ENCODE data around the gene MRPL40.
"Not testable (repeated sequence)": the region's sequence is repeated elsewhere in the genome, so short reads cannot be mapped to it uniquely, and the experiment has no call there.

MRPL40 gene

DNA sequence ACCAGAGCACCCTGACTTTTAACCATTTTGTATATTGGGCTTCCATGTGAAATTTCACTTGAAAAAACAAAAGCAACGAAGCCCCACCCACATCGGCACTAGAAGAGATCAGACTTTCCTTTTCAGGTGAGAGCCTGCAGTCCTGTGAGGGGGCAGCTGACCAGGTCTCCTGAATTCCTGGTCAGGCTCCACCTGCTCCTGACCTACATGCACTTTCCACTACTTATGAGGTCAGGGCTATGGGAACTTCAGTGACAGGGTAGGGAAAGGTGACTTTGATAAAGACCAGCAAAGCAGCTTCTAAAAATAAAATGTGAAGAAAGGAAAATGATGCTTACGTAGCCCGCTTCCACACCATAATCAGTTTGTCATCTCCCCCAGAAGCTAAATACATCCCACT is 25.5 kb upstream of the MRPL40 start:
- no peak for FAIRE-seq
- DNase-seq (ENCODE audit: low spot score) = no peak

DNA sequence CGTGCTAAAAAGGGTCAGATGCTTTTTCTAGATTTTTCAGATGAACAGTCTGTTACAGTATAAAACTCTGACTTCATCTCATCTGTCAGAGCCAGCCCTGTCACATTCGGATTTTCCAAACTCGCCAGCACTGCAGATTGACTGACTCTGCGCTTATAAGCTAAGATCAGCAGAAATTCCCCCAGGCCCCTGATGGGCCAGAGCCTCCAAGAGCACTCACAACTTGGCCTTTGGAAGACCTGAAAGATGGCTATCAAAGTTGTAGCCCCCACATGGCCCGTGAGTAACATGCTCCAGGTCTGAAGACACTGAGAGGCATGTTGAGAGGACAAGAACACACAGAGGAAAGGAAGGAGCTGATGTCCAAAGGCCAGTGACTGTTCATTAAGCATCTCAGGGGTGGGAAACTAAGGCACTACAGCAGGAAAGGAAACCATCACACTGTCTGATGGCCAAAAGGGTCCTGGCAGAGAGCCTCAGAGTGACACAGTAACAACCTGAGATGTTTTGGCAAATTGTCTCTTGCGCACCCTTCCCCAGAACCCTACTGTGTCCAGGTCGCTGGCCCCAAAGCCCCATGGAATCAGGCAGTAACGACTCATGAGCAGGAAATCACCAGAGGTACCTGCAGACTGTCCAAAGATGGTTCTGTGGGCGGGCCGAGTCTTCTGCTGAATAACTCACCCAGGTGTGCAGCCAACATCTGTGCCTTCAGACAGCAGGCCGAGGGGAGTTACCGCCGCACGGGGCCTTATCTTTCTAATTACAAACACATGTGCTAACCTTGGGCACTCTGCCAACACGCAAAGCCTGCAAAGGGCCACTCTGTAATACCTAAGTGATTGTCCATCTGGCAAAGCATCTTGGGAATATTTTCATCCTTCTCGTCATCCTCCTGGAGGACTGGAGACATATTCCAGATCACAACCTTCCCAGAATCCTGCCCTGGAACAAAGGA is 24.4 kb upstream of the MRPL40 start:
- no peak for FAIRE-seq

GRCh38 chr22:19410941-19411689 is 21.2 kb upstream of the MRPL40 start:
- FAIRE-seq = no peak

More for the DNA sequence above, 24.4 kb upstream of the MRPL40 start:
- no peak for DNase-seq (ENCODE audit: low spot score)

GRCh38 chr22:19411690-19412045 is 20.7 kb upstream of the MRPL40 start:
- DNase-seq (ENCODE audit: low spot score) (no peak), FAIRE-seq (no peak)

More at GRCh38 chr22:19410941-19411689, 21.2 kb upstream of the MRPL40 start:
- no peak for DNase-seq (ENCODE audit: low spot score)

DNA sequence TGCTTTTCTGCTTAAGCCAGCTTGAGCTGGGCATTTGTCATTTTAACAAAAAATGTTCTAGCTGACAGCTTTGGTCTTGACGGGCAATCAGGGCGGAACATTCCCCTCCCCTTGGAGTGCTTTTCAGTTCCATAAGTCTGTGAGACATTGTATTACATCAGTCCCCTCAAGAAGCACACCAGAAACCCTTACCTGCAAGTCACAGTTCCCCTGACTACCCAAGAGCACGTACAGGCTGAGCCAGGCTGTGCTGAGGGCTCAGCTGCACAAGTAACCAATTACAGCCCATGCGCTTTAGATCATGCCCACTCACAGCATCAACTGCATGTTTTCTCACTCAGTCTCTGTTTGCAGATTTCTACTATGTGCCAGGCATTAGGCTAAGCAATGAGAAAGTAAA is 19.9 kb upstream of the MRPL40 start:
- FAIRE-seq (no peak), DNase-seq (ENCODE audit: low spot score) (no peak)

DNA sequence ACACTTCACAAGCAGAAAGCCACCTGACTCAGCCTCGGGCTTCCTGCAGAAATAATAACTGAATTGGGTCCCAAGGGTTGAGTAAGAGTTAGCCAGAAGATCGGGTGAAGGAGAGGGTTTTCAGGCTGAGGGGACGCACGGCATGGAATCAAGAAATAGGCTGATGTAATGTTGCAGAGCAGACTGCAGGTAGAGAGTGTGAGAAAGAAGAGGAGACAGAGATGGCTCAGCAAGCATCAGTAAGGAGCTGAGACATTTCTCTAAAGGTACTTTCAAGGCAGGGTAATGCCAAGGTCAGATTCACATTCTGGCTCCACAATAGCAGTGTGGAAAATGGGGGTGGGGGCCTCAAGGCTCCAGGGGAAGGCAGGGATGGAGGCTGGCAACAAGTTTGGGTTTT is 19.4 kb upstream of the MRPL40 start:
- DNase-seq (ENCODE audit: low spot score) (no peak), FAIRE-seq (no peak)

DNA sequence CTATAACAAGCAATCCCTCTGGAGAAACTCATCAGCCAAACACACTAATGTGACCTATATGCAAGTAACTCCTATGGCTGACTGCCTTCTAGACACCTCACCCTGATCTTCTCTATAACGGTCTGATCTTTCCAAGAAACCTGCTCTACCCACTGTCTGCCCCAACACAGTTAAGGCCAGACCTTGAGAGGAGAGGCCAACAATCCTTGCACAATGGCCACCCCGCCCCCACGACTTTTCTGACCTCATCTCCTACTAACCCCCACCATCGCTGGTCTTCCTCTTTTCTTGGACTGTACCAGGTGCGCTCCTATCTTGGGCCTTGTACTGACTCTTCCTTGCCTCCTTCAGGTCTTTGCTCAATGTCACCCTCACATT is 13.3 kb upstream of the MRPL40 start:
- FAIRE-seq (no peak), DNase-seq (ENCODE audit: low spot score) (no peak)

DNA sequence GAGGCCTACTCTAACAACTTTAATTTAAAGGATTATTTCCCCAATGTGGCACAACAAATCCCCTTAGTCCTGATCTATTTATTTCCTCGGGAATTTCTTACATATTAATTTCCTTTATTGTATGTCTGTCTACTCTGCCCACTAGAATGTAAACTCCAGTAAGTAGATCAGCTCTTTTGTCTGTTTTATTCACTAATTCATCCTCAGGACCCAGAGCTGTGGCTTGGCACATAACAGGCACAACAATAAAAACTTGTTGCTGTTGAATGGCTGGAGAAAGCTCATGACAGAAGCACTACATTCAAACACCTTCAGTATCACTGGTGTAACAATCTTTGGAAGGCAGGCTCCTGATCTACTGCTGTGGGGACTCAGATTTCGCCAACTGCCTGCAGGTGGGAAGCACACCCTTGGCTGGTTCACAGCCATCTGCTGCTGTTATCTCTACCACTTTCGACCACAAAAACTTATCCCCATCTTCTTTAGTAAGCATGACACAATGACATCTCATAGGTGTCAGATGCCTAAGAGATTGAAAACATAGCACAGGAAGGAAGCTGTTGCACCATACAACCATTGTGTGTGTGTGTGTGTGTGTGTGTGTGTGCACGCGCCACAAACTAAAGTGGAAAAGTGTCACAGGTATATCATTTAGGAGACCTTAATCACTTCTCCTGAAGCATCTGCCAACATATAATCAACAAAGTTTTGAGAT is 12.7 kb upstream of the MRPL40 start:
- no peak for FAIRE-seq
- DNase-seq (ENCODE audit: low spot score) = no peak

DNA sequence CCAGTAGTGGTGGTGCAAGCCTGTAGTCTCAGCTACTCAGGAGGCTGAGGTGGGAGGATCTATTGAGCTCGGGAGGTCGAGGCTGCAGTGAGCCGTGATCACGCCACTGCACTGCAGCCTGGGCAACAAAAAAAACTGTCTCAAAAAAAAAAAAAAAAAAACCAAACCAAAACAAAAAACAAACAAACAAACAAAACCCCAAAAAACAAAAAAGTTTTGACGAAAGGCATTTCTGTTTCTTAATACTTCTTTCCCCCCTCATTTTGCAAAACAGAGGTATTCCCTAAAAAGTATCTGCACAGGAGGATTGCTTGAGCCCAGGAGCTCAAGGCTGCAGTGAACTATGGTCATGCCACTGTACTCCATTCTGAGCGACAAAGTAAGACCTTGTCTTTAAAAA is 12.0 kb upstream of the MRPL40 start:
- no peak for FAIRE-seq
- no peak for DNase-seq (ENCODE audit: low spot score)

GRCh38 chr22:19422440-19423301 is 9.7 kb upstream of the MRPL40 start:
- DNase-seq (ENCODE audit: low spot score) = no peak
- FAIRE-seq = no peak

GRCh38 chr22:19424186-19424500 is 8.2 kb upstream of the MRPL40 start:
- FAIRE-seq = no peak

DNA sequence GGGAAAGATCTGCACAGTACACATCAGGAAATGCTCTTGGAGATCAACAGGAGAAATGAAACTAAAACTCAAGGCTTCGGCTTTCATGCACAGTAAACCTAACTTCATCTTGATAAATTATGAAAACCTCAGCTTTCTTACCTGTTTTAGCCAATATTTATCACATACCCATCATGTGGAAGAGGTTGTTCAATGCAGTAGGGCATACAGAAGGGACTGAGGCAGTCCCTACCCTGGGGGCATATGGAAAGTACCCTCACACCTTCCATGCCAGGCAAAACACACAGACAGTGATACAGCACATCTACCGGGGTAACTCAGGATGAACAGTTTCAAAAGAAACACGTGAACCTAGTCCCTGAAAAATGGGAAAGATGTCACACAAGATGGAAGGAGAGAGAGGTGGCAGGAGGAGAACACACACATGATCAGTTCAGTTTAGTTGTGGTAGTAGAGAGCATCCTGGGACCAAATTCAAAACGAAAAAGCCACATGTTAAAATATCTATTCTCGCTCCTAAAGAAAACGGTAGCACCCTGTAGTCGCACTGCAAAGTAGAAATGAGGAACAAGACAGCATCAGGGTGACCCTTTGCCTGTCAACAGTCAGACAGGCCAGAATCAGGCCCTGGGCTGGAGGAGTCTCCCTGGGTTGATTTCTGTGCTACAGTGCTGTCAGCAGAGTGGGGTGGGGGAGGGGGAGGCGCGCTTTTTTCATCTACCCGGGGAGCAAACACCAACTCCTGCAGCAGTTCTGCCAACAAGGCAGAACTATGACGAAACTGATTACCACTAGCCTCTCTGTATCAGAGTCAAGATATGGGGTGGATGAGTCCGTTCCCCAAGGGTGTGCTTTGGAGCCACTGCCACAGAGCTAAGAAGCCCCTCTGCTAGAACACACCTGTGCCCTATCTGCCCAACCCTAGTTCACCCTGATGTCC is 2.1 kb upstream of the MRPL40 start:
- peak; percentile 18 for DNase-seq (ENCODE audit: low spot score)
- FAIRE-seq = no peak

More at GRCh38 chr22:19424186-19424500, 8.2 kb upstream of the MRPL40 start:
- DNase-seq (ENCODE audit: low spot score) = no peak

DNA sequence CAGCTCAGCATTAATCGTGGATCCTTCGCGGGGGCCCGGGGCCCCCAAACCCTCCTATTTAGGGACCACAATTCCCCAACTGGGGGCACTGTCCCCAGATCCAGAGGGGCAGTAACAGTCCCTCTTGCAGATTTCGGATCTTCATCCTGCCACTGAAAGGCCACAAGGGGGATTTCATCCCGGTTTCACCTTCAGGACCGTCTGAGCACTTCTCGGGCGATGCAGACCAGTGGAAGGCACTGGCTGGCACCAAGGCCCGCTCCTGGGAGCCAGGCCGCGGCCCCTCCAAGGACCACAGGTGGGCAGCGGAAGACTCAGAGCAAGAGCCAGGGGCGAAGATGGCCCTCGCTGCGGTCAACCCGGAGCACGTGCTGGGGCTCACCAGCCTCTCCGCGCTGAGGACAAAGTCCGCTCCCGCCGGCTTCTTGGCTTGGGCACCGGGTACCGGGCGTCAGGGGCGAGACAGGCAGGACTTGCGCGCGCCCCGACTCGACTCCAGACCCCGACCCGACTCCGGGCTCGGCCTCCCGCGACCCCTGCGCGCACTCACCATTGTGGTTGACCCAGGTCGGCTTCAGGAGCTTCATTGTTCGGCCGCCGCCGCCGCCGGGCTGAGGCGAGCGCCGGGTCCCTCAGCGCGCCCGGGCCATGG is 1.3 kb upstream of the MRPL40 start:
- FAIRE-seq = no peak

DNA sequence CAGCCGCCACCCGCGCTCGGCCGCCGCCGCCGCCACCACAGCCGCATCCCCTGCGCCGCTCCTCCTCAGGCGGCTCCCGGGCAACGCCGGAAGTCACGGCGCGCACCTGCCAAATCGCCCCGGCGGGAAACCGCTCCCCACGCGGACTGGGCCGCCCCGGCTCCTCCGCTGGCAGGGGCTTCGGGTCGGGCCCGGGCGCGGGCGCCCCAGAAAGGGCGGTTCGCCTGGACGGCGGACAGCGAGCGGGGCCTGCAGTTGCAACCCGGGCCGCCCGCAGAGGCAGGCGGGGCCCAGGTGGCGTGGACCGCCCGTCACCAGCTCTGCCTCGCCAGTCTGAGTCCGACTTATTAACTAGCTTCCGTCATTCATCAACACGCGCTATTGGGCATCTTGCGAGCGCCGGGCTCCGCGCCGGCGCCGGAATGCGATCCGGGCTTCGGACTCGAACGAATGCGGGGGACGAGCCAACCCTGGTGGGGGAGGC is 654 bp upstream of the MRPL40 start, which contains the start of gene HIRA:
HIRA (minus strand) TSS at position 85 of the 484 bp plus-strand sequence. CDS start 257 bp downstream, outside the sequence.
- DNase-seq (ENCODE audit: low spot score) = peak; percentile 56

More for the DNA sequence above, 1.3 kb upstream of the MRPL40 start:
- DNase-seq (ENCODE audit: low spot score) = no peak

DNA sequence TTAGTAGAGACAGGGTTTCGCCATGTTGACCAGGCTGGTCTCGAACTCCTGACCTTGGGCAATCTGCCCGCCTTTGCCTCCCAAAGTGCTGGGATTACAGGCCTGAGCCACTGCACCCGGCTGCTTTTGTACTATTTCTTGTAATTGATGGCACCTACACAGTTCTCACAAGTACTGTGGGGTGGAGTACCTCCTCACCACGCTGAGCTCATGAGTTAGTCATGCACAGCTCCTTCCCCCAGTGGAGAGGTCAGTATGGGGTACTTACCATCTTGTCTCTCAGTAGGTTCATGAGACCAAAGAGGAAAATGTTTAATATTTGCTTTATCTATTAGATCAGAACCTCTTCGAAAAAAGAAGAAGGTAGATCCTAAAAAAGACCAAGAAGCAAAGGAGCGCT is 2.1 kb downstream of the MRPL40 start:
- DNase-seq (ENCODE audit: low spot score) (peak; percentile 11), FAIRE-seq (no peak)

More for the DNA sequence above, 654 bp upstream of the MRPL40 start, which contains the start of gene HIRA:
- FAIRE-seq = no peak

- FAIRE-seq (no peak), DNase-seq (ENCODE audit: low spot score) (no peak)
Measured at GRCh38 chr22:19434829-19435580, 2.7 kb downstream of the MRPL40 start.

DNA sequence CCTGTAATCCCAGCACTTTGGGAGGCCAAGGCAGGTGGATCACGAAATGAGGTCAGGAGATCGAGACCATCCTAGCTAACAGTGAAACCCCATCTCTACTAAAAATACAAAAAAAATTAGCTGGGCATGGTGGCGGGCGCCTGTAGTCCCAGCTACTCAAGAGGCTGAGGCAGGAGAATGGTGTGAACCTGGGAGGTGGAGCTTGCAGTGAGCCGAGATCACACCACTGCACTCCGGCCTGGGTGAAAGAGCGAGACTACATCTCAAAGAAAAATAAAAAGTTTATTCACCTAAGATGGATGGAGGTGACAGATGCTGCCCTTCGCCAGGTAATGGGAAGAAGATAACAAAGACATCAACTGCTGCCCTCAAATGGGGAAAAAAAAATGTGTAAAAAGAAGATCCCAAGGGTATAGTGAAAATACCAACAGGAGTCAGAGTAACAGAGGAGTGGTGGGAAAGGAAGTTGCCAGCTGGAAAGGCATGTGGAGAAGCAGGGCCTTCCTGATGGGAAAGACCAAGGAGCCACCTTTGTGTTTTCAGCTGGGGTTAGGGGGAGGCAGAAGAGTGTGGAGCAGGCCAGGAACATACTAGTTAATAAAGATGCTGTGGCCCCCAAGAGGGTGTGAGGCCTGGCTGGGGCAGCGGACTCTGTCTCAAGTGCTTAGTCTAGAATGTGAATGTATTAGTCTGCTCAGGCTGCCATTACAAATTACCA is 4.3 kb downstream of the MRPL40 start:
- not testable (repeated sequence) for FAIRE-seq; DNase-seq (ENCODE audit: low spot score)

DNA sequence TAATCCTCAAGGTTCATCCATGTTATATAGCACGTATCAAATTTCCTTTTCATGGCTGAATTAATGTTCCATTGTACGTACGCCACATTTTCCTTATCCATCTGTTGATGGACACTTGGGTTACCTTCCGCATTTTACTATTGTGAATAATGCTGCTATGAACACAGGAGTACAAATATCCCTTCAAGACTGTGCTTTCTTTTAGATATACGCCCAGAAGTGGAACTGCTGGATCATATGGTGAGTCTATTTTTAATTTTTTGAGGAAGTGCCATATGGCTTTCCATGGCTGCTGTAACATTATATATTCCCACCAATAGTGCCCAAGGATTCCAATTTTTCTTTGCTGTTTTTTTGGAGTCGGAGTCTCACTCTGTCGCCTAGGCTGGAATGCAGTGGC is 6.0 kb downstream of the MRPL40 start:
- no peak for FAIRE-seq
- no peak for DNase-seq (ENCODE audit: low spot score)

Data from RCC 7860 (cell line).